ENCODE results near the gene ANG. TPM values are rescaled to one million over a fixed set of nuclear protein-coding genes. Genes with fewer than 3 reads are reported as not detected.
A peak's percentile ranks its signal among the peaks of the same experiment; 100 is the strongest.

Gene ANG
- total and polyA plus RNA-seq, 2 of the 8 experiments (the other 6 are each of a cell fraction or from before 2014, with no cell fraction given) = 2.2 to 4.6 TPM

DNA sequence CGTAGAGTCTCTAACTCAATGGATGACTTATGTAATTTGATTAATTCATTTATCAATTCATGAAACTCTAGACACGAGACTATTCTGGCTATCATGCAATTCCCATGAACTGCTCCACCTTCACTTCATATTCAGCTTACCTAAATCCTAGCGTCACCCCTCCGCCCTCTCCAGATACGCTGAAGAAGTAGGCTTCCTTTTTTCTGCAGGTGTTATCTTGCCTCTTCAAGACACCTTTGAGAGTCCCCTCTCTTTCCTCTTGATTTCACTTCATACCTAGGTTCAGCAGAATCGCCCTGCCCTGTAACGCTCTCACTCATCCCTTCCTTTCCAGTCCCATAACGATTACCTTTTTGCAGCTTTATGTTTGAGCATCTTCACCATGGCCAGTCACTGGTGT is 8.2 kb upstream of the ANG start:
- H3K14ac ChIP-seq (ENCODE audit: insufficient read length) = no peak overlapping the region
- H3K56ac ChIP-seq (replicated peaks; ENCODE audit: insufficient read length, low read depth, low read length) = no peak overlapping the region
- peak overlapping the region; percentile 60 to 79 for H3K4me2 ChIP-seq (ENCODE audit: insufficient read depth in 1 of 2, low read depth in 2 of 2, low read length in 2 of 2)
- 71% methylated on average over 8 of the region's 8 CpGs; no CpG with 5 or more reads in 1 of the 2 experiments for WGBS, 2 experiments (ENCODE audit: extremely low coverage in 1 of 2, insufficient coverage in 1 of 2, insufficient read length in 1 of 2, insufficient replicate concordance in 2 of 2, low coverage in 1 of 2, low lambda C conversion rate in 2 of 2, missing lambda C conversion rate in 1 of 2)
- no peak overlapping the region for H4K5ac ChIP-seq (ENCODE audit: insufficient read length, low read depth, low read length)
- H3K4ac ChIP-seq (replicated peaks; ENCODE audit: insufficient read length, low read depth, low read length) = no peak overlapping the region
- H4K20me1 ChIP-seq (replicated peaks in 1 of 2; ENCODE audit: control insufficient read depth in 1 of 2, insufficient read depth in 2 of 2, low read length in 2 of 2) = no peaks in the 10 kb centered on the region
- no peak overlapping the region for H2AFZ ChIP-seq (ENCODE audit: low read length)
- no peak overlapping the region for H4K91ac ChIP-seq (replicated peaks; ENCODE audit: insufficient read length, low read length)
- no peaks in the 10 kb centered on the region for H3K36me3 ChIP-seq (ENCODE audit: control insufficient read depth in 2 of 4, insufficient read depth in 4 of 4, low read length in 3 of 4)
- no peak overlapping the region for H2BK5ac ChIP-seq (ENCODE audit: low read depth, low read length)
- no peak overlapping the region for H2BK15ac ChIP-seq (ENCODE audit: low read length)
- POLR2A ChIA-PET (ENCODE audit: partially characterized antibody) = interaction anchor here (0.9 to 2.3 kb wide), 6 partner anchors 15 to 211 kb away, joined by 3 to 8 read pairs (median 6); no protein-coding TSS in a partner anchor
- H2BK20ac ChIP-seq (ENCODE audit: low read length) = no peak overlapping the region
- DNase-seq (ENCODE audit: low read depth in 1 of 2, low spot score in 2 of 2) (no peak), FAIRE-seq (no peak)
- no peak overlapping the region for H4K8ac ChIP-seq (ENCODE audit: extremely low read depth, insufficient read depth, low read length)
- H3K79me1 ChIP-seq (ENCODE audit: low read depth, low read length) = no peaks in the 10 kb centered on the region
- H2BK12ac ChIP-seq (ENCODE audit: low read depth, low read length) = no peak overlapping the region
- H2AK5ac ChIP-seq (ENCODE audit: low read depth, low read length) = no peak overlapping the region
- TF ChIP-seq NRF1 (IDR thresholded peaks at IDR 0.05; ENCODE audit: low read depth, low read length) (no peak), SIRT6 (IDR thresholded peaks at IDR 0.05; ENCODE audit: low read length) (no peak), GABPA (IDR thresholded peaks at IDR 0.05; ENCODE audit: borderline replicate concordance, insufficient read depth, low read length) (no peak), ATF3 (IDR thresholded peaks at IDR 0.05; ENCODE audit: insufficient read depth, low read depth, low read length) (no peak), ATF2 (IDR thresholded peaks at IDR 0.05; ENCODE audit: low read length) (no peak), MAFK (IDR thresholded peaks at IDR 0.05; ENCODE audit: low read depth, low read length) (no peak), BCL11A (IDR thresholded peaks at IDR 0.05; ENCODE audit: low read depth in 2 of 2, low read length in 2 of 2) (no peak), HDAC6 (IDR thresholded peaks at IDR 0.05; ENCODE audit: low read depth, low read length) (no peak), SIN3A (conservative IDR thresholded peaks at IDR 0.05 in 1 of 2, IDR thresholded peaks at IDR 0.05 in 1 of 2; ENCODE audit: low read depth in 1 of 2, low read length in 2 of 2) (no peak), POLR2AphosphoS5 (IDR thresholded peaks at IDR 0.05; ENCODE audit: low read depth, low read length) (no peak), SP4 (IDR thresholded peaks at IDR 0.05; ENCODE audit: low read length) (no peak)
- H3K9me3 ChIP-seq (ENCODE audit: insufficient read depth in 2 of 2, low read depth in 1 of 2, low read length in 1 of 2) = no peaks in the 10 kb centered on the region
- no peak overlapping the region for H2BK120ac ChIP-seq (replicated peaks; ENCODE audit: low read depth, low read length)
- H3K23ac ChIP-seq (ENCODE audit: insufficient read length) = no peak overlapping the region
- H3K18ac ChIP-seq (ENCODE audit: extremely low read depth, low read length) = no peak overlapping the region
- H3K27me3 ChIP-seq (replicated peaks in 1 of 4; ENCODE audit: control insufficient read depth in 3 of 4, extremely low read depth in 1 of 4, insufficient read depth in 3 of 4, low read length in 3 of 4) = no peaks in the 10 kb centered on the region
- CTCF ChIA-PET (ENCODE audit: partially characterized antibody) = interaction anchor here (0.7 to 16.7 kb wide), 14 partner anchors 11 to 291 kb away, joined by 3 to 282 read pairs (median 6); partner anchors contain the start of gene RNASE1
- no peak overlapping the region for H3K27ac ChIP-seq (ENCODE audit: low read depth, low read length)
- no peak overlapping the region for H3K9ac ChIP-seq (replicated peaks in 1 of 4; ENCODE audit: extremely low read depth in 1 of 4, low read depth in 3 of 4, low read length in 3 of 4)
- H3K4me1 ChIP-seq (replicated peaks in 1 of 4; ENCODE audit: control insufficient read depth in 3 of 4, insufficient read depth in 4 of 4, low read length in 3 of 4) = peaks cover 0 to 9% (median 4%) of the 10 kb centered on the region in 4 experiments; a peak in 5 of 7 replicates
- peaks cover 27% of the 10 kb centered on the region for H3K23me2 ChIP-seq (ENCODE audit: low read depth, low read length)
- H3K79me2 ChIP-seq (ENCODE audit: control insufficient read depth in 1 of 2, insufficient read depth in 2 of 2, low read length in 2 of 2) = no peaks in the 10 kb centered on the region
- H3K4me3 ChIP-seq (ENCODE audit: extremely low read depth in 1 of 4, insufficient read depth in 2 of 4, low read depth in 3 of 4, low read length in 4 of 4) = peak overlapping the region; percentile 67 to 99 (median 98); a peak in 7 of 8 replicates
